Skin of body (tissue), 2 donors: ENCODE results near the gene TSSK6. TPM values are rescaled to one million over a fixed set of nuclear protein-coding genes. Genes with fewer than 3 reads are reported as not detected.

Experiments used
- DNase-seq: peaks from one replicate; lab custom pipeline; 2025; lab: John Stamatoyannopoulos, UW
- total RNA-seq: library from RNA; depleted of rRNA; stranded (reverse); fragments of >200 nt; gene quantifications from one replicate; pipeline ENCODE4 v1.2.3, GENCODE V29; 2014

Gene TSSK6
- 0.39 TPM for total RNA-seq

- DNase-seq, result no peak
Observed at GRCh38 chr19:19514881-19515641, at the start of gene TSSK6. Gene TSSK6 (minus strand): TSS chr19:19515548. CDS start chr19:19515427, 121 bp downstream.

- no peak for DNase-seq
Observed at GRCh38 chr19:19563348-19563848, 48.0 kb upstream of the TSSK6 start.

GRCh38 chr19:19562665-19563347 lies 47.5 kb upstream of the TSSK6 start:
- no peak for DNase-seq

- DNase-seq, result no peak
Observed at GRCh38 chr19:19561946-19562664, 46.8 kb upstream of the TSSK6 start.

- DNase-seq, result no peak
Observed at GRCh38 chr19:19559931-19560330, 44.6 kb upstream of the TSSK6 start.

- no peak for DNase-seq
Observed at GRCh38 chr19:19558636-19559035, 43.3 kb upstream of the TSSK6 start.

- DNase-seq, result no peak
Observed at GRCh38 chr19:19558055-19558454, 42.7 kb upstream of the TSSK6 start.

GRCh38 chr19:19554074-19555023 lies 39.0 kb upstream of the TSSK6 start:
- DNase-seq, result no peak

GRCh38 chr19:19553670-19554069 lies 38.3 kb upstream of the TSSK6 start:
- no peak for DNase-seq

GRCh38 chr19:19552798-19553197 lies 37.5 kb upstream of the TSSK6 start:
- DNase-seq, result no peak

- no peak for DNase-seq
Observed at GRCh38 chr19:19551853-19552192, 36.5 kb upstream of the TSSK6 start.

GRCh38 chr19:19550972-19551852 lies 35.9 kb upstream of the TSSK6 start:
- DNase-seq, result no peak

- no peak for DNase-seq
Observed at GRCh38 chr19:19550485-19550929, 35.2 kb upstream of the TSSK6 start.

GRCh38 chr19:19549804-19550464 lies 34.6 kb upstream of the TSSK6 start:
- DNase-seq, result no peak

GRCh38 chr19:19548915-19549759 lies 33.8 kb upstream of the TSSK6 start:
- DNase-seq, result no peak

- no peak for DNase-seq
Observed at GRCh38 chr19:19547674-19548336, 32.5 kb upstream of the TSSK6 start.

GRCh38 chr19:19546751-19547162 lies 31.4 kb upstream of the TSSK6 start:
- DNase-seq, result no peak

GRCh38 chr19:19545707-19546106 lies 30.4 kb upstream of the TSSK6 start:
- no peak for DNase-seq
